HG02840 (cell line): ENCODE data around the gene GATA5.

Experiments
- ATAC-seq: cut with Tn5 transposase; IDR thresholded peaks from one replicate; pipeline ENCODE4 v1.9.1; 2021; ENCODE audit warnings: mild to moderate bottlenecking, moderate library complexity, moderate number of reproducible peaks; ENCODE audit not compliant: unreplicated experiment, low FRiP score

GATA5 gene

DNA sequence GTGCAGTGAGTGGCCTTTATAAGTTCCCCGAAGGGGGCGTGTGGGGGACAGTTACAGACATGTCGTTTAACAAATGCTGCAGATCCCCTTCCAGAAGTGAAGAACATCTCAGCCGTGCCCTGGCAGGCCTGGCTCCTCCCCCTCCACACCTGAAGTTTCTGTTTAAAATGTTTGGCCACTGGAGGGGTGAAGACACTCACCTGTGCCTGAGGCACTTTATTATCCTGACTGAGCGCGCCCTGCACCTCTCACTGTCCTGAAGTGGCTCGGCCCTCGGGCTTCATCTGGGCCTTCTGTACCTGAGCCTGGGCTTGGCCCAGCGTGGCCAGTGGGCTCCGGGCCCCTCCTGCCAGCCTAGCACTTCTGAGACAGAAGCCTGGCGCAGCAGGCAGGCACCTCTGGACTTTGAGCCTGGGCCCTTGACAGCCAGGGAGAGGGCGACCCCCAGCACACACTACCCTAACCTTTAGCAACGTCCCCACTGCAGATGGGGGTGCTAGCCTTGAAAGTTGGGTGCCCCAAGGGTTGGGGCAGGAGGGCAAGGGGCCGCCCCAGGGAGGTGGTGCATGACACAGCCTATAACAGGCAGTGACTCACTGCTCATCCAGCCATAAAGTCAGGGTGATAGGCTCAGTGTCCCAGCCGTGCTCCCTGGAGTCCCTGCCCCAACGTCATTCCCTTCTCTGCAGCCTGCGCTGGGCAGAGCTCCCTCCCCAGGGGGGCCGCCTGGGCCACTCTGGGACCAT, 13.6 kb upstream of the GATA5 start:
- no peak for ATAC-seq

DNA sequence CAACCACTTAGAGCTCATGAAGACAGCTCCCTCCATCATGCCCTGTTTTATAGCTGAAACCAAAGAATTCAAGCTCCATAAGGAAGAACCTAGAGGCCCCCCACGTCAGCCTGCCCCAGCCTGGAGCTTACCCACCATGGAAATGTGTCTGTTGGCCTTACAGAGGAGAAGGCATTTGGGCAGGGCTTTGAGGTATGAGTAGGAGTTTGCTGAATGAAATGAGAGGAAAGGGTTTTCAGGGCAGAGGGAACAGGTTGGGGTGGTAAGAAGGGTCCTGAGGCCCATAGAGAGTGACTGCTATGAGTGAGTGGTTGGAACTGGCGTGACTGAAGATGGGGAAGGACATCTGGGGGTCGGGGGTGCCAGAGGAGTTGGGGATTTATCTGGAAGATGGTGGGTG, 12.7 kb upstream of the GATA5 start:
- ATAC-seq: no peak

DNA sequence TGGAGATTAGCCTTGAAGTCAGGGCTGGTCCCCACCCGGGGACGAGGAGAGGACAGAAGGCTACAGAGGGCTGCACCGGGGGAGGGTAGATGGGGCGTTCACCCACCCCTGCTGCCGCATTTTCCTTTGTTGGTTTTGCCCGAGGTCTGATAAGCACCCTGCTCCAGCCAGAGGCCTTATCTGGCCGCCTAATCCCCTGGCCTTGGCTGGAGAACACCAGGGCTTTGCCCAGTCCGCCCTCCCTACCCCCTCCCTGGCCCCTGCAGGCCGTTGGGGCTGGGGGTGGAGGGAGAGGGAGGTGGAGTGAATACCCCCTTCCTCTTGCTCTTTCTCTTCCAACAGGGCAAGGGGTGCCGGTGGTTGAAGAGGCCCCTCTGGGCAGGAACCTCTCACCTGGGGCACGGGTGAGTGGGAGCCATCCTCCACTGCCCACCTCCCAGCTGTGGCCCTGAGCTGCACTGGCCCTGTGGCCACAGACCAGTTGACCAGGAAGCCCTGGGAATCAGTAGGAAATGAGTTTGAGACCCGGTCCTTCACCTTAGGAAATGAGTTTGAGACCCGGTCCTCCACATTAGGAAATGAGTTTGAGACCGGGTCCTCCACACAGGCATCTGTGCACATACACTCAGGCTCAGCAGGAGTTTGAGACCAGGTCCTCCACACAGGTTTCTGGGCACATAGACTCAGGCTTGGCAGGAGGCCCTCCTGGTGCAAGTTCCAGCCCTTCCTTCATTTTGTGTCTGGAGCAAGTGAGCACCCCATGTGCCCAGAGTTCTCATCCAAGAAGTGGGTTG, 12.0 kb upstream of the GATA5 start:
- ATAC-seq: no peak

DNA sequence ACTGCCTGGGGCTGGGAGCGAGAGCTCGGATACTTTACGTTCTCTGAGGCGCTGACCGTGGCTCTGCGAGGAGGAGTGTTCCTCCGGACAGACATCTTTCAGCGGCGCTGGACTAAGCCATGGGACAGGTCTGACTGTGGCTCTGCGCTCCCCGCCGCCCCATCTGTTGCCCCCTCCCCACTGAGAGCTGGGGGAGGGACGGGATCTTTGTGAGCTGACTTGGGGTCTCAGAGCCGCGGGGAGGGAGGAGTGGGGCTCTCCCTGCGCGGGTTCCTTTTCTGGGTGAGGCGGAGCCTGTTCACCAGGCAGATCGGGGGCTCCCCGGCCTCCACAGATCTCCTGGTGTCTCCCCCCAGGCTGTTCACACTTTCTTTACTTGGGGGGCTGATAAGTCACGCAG, 11.3 kb upstream of the GATA5 start:
- ATAC-seq: no peak

DNA sequence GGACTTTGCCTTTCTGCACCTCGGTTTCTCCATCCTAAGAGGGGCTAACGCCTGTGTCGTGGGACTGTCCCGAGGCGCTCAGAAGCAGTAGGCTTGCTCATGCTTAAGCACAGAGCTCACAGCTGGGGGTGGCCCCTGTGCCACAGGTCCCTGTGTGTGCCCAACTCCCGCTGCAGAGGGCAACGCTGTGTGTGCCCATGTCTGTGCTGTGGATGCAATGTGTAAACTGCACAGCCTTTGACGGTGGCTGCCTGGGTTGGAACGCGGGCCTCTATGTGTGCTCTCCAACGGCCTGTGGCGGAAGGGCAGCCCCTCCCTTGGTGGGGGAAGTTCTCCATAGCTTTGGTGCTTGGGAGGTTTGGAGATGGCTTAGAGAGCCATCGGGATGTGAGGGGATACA, 10.7 kb upstream of the GATA5 start:
- no peak for ATAC-seq

DNA sequence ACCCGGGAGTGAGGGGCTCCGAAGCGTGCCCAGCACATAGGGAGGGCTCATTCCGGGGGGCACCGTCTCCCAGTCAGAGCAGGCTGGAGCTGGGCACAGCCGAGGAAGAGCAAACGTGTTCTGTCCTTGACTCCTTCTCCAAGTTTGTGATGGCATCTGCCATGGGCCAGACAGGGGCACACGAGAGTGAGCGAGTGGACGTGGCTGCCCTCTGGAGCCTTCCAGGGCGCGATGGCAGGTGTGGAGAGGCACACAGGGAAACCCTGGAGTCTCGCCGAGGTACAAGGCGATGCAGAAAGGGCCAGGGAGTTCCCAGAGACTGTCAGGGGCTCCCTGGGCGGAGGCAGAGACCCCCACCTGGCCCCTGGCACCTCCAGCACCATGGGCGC, 9.9 kb upstream of the GATA5 start:
- no peak for ATAC-seq

DNA sequence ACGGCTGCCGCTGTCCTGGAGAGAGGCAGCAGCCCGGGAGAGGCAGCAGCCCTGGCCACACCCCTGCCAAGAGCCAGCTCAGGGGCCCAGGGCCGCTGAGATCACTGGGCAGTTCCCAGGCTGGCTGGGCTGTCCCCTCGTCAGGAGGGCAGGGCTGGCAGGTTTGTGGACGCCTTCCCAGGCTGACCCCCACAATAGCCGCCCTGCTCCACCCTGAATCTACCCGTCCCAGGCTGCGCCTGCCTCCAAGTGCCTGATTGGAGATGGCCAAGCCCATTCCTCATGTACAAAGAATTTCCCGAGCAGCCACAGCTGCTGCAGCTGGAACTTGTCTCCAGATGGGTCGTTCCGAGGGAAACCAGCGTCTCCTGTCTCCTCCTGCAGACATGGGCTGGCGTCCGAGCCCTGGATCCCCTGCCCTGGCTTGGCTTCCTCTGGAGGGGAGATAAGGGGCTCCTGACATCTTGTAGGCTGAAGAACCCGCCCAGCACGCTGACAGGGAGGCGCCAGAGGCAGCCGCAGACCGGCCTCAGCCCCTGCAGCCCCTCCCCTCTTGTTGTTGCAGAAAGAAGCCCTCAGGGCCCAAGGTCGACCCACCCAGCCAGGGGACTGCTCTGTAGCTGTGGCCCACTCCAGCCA, 9.4 kb upstream of the GATA5 start:
- ATAC-seq: no peak

DNA sequence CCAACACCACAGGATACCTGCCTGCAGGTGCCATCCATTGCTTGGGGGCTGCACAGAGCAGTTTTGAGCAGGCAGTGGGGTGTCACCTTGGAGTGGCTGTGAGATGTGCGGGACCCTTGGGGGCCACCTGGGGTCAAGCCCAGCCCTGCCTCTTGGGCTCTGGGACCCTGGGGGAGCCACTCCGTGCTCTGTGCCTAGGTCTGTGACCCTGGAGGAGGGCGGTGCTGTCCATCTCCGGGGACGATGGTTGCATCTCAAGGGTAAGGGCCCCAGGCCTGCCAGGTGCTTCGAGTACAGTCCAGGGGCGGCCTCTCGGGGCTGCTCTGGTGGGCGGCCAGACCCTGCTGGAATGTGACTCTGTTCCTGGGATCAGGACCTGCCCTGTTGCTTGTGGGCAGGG, 8.7 kb upstream of the GATA5 start:
- ATAC-seq: no peak

DNA sequence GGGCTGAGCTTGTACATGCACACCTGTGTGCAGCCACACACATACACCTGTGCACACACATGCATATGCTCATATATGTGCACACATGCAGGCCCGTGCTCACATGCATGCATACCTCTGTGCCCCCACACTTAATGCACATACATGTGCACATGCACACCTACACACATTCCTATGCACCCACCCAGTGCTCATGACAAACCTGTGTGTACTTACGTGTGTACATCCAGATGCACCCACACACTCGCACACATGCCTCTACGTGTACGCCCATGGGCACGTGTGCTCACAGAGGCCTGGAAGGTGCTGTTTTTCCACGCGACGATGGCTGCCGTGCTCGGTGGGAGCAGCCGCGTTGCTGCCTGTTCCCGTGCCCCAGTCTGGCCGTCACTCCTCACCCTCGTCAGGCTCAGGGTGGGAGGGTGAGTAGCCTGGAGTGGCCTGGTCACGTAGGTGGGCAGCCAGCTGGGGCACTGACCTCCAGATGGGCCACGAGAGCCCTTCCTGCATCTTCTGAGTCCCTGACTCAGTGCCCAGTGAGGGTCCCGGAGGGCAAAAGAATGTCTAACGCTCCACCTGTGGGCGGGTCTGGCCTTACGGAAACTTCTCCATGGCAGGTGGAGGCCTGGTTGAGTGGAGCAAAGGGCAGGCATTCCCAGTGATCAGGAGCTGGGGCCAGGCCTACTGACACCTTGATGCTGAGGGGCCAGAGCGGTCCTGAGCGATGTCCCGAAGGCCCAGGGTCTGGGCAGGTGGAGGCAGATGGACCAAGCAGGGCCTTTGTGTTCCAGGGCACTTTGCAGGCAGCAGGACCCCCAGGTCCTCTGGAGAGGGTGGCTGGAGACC, 8.0 kb upstream of the GATA5 start:
- ATAC-seq: no peak

DNA sequence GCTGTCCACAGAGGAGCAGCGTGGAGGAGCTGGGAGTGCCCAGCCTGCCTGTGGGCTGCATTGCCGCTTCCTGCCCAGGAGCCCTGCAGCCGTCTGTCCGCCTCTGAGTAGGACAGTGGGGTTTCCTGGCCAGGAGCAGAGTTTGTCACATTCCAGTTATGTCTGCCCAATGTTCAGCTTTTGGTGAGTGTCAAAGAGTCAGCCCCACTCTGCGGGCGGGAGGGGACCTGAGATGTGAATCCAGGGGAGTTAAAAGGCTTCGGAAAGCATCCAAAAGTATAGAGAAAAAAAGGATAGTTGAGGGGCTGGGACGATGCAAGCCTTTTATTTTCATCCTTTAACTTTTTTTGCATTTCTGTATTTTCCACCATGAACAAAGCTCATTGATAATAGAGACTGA, 7.2 kb upstream of the GATA5 start:
- ATAC-seq: no peak

DNA sequence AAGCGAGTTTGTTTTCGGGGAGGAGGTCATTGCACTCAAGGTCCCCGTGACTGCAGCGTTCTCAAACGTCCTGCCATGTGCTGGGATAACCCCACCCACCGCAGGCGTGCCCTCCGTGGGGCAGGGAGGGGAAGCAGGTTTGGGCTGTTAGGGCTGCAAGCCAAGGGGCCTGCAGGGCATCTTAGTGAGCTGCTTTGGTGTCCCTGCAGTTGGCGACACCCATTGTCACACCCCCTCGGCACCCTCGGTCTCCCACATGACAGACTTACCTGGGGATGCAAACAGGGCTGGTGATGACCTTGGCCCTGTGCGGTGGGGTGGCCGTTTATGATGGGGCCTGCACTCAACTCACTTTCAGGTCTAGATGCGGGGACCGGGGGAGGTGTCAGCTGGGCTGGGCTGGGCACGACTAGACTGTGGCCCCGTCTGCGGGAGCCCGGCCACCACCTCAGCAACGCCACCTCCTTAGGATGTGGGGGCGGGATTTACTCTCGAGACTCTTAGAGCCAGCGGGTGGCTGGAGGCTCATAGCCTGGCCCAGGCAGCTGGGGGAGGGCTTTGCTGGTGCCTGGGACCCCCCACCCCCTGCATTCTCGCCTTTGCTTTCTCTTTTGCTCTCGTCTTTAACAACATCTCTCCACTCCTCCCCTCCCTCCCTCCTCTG, 6.5 kb upstream of the GATA5 start:
- no peak for ATAC-seq

DNA sequence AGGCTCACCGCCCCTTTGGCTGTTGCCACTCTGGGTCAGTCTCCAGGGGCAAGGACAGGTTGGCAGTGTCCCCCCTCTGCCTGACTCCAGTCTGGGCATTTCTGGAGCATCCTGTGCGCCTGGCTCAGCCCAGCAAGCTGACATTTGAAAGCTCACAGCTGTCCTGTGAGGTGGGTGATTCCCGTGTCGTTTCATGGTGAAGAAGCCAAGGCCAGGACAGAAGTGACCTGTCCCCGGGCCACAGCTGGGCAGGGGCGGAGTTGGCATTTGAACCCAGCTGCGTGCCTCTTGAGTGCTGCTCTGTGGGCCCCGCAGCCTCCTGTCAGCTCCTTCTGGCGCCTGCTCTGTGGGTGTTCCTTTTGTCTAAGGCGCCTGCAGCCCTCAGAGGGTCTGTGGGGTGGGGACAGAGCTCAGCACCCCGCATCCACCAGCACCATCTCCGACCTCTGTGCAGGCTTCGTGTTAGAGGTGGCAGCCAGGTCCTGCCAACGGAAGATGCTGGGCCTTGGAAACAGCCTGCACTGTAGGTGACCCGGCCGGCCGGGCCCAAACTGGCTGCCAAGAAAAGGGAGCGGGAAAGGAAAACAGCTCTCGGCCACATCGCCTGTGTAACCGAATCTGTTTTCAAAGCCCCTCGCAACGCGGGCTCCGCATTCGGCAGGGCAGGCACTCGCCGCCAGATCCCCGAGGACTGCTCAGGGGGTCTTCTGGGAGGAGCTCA, 5.8 kb upstream of the GATA5 start:
- ATAC-seq: no peak

DNA sequence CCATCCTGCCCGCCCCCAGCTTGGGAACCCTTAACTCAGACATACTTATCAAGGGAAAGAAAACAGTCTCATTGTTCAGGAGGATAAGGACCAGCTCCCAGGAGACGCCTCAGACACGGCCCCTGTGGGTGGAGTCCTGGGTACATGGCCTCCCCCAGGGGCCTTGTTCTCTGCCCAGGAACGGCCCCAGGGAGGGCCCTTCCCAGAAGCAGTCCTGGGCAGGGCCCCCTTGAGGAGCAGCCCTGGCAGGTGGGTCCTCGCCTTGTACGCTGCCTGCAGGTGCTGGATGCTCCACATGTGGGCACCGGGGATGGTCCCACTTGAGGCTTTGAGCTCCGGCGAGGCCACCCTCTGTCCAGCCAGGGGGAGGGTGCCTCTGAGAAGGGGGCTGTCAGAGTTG, 4.5 kb upstream of the GATA5 start:
- ATAC-seq: no peak

DNA sequence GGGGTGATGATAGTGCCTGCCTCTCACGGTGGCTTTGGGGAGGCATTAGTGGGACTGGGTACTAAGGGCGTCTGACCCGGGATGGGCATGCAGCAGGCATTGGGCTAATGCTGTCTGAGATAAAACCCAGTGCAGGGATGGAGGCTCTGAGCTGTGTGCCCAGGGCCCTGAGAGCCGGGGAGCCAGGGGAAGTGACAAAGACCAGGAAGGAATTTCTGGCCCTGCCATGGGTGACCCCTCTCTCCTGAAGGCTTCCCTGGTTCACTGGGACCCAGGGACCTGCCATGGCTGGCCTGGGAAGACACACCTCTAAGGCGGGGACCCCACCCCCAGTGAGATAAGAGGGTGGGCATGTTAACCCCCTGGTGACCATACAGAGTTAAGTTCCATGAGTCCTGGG, 3.9 kb upstream of the GATA5 start:
- ATAC-seq: no peak

DNA sequence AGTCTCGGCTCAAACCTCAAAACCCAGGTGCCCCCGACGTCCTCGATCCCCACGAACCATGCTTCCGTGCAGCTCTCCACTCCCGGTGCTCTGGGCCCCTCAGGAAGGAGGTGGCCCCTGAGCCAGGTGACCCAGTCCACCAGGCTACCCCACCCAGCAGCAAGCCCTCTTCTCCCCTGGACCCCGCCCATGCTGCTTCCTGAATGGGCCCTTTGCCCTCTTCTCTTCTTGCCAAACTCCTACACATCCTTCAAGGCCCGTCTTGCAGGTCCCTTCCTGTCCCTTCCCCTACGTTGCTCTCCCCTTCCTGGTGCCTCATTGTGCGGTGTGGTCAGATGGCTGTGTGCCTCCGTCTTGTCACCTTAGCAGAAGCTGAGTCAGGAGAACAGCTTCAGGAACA, 3.4 kb upstream of the GATA5 start:
- no peak for ATAC-seq

DNA sequence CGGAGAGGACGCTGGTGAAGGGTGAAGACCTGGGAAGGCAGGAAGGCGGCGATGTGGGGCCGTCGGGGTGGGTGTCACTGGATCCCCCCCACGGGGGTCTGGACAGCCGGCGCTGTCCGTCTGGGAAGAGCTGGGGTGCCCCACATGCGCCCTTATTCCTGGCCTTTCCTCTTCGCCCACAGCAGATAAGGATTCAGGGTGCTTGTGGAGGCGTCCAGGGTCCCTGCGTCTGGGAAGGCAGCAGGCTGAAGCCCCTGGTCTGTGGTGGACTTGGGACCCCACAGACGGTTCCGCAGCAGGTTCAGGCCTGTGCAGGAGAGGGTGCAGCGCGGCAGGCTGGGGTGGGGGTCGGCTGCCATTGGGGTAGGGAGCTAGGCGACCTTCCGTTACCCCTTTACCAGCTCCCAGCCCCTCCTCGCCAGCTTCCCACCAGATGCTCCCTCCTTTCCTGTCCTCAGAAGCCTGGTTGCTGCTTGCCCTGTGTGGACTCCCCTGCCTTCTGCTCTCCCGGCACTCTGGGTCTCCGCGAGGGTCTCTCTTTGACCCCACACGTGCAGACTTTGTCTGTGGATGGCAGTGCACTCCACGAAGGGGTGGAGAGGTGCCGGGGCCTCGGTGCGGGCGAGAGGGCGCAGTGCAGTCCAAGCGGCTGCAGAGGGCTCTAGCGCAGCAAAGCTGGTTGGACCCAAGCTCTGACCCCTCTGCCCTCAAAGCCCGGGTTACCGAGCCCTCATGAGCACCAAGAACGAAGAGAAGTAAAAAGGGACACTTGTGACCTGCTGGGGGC, 2.1 kb upstream of the GATA5 start:
- ATAC-seq: no peak

DNA sequence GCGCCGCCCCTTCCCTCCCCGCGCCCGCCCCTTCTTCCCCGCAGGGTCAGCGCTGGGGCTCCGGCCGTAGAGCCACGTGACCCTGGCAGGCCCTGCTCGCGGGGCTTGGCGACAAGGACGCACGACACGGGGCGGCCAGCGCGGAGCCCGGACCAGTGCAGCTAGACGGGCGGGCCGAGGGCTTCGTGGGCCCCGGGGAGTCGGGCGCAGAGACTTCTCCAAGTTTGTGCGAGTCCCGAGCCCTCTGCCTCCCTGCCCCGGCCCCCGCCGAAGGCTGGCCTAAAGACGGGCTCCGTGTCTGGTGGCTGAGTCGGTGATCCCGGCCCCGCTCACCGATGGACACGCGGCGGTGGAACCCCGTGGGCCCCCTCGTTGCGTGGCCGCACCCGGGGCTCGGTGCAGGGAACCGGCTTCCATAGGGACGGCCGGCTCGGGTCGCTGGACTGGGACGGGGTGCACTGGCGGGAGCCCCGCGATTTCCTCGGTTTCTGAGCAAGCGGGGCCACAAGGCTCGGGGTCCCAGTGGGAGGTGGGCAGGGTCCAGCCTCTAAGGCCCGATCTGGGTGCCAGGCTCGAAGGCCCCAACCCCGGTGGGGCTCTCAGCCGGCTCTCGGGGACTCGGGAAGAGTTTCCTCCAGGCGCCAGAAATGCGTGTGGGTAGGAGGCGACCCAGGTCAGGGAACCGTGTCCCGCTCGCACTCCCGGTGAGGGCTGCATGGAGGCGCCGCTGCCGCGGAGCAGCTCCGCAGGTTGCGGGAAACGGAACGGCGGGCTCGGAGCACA, 452 bp upstream of the GATA5 start:
- ATAC-seq: no peak
